A549 (cell line): ENCODE measurements around the gene C2orf69. TPM values are rescaled to one million over a fixed set of nuclear protein-coding genes. Genes with fewer than 3 reads are reported as not detected.
"Not testable (repeated sequence)": the region's sequence is repeated elsewhere in the genome, so short reads cannot be mapped to it uniquely, and the experiment has no call there.

Experiments used
- ATAC-seq, 2 experiments: fragments of 200-7000 bp in 1 of 2; fragments of >200 bp in 1 of 2; cut with Nextera tagmentation in 1 of 2; cut with Tn5 transposase in 1 of 2; 3 replicates each; pipeline versions ENCODE4 v1.8.0 to v1.9.1; 2018 to 2020; ENCODE audit warnings: mild to moderate bottlenecking in 1 of 2, moderate library complexity in 1 of 2
- CTCF ChIA-PET: fragments of 300-600 bp; sonication (Branson Sonifier 250); formaldehyde crosslinking; extraction: SDS; loops from one replicate; lab custom pipeline; 2021; ENCODE audit warnings: antibody characterized with exemption, inconsistent platforms; lab: Yijun Ruan, JAX
- POLR2A ChIA-PET: fragments of 350-600 bp; formaldehyde crosslinking; extraction: SDS; loops from one replicate; lab custom pipeline; 2021; ENCODE audit warnings: antibody characterized with exemption, inconsistent platforms; lab: Yijun Ruan, JAX
- DNase-seq, 2 experiments: peaks; one replicate each; pipeline versions ENCODE4 v3.0.0 to v3.0.0-alpha.2; 2011 to 2016; ENCODE audit warnings: low read depth in 1 of 2, low spot score in 1 of 2
- FAIRE-seq: peaks from 2 replicates; lab custom pipeline; 2011; peaks lifted over from hg19 to GRCh38; lab: Jason Lieb, UNC
- H3K27ac ChIP-seq, 2 experiments: fragments of >200 bp; sonication (Bioruptor Twin); formaldehyde crosslinking; 3 replicates each; pipeline ENCODE4 v1.5.1; 2016 to 2017
- H3K4me1 ChIP-seq: fragments of >200 bp; sonication (Bioruptor Twin); formaldehyde crosslinking; 3 replicates; pipeline ENCODE4 v1.6.1; 2016
- H3K4me2 ChIP-seq: fragments of >200 bp; sonication (Bioruptor Twin); formaldehyde crosslinking; 3 replicates; pipeline ENCODE4 v1.6.1; 2016
- H3K4me3 ChIP-seq: fragments of >200 bp; sonication (Bioruptor Twin); formaldehyde crosslinking; 3 replicates; pipeline ENCODE4 v1.5.1; 2016
- H3K9me3 ChIP-seq: fragments of >200 bp; sonication (Bioruptor Twin); formaldehyde crosslinking; 3 replicates; pipeline ENCODE4 v1.6.1; 2016
- CBX2 ChIP-seq: fragments of 200-600 bp; sonication (generic); IDR thresholded peaks from 2 replicates; pipeline ENCODE4 v1.6.1; 2016; ENCODE audit warnings: low read depth, mild to moderate bottlenecking, borderline replicate concordance
- EHMT2 ChIP-seq: fragments of 200-600 bp; sonication (generic); IDR thresholded peaks from 2 replicates; pipeline ENCODE4 v1.6.1; 2016; ENCODE audit warnings: antibody characterized with exemption, low read depth, mild to moderate bottlenecking, moderate library complexity
- ELK1 ChIP-seq: fragments of 150-350 bp; IDR thresholded peaks from 2 replicates; pipeline ENCODE4 v1.6.1; 2014; ENCODE audit warnings: low read depth, mild to moderate bottlenecking, low read length
- ESRRA ChIP-seq: fragments of 150-350 bp; IDR thresholded peaks from 2 replicates; pipeline ENCODE4 v1.6.1; 2014; ENCODE audit warnings: mild to moderate bottlenecking, low read length, borderline replicate concordance
- FOSL2 ChIP-seq, 2 experiments: fragments of 450-650 bp in 1 of 2; fragments of >200 bp in 1 of 2; sonication (Bioruptor Twin) in 1 of 2; formaldehyde crosslinking; IDR thresholded peaks; 2 replicates each; pipeline versions ENCODE4 v1.5.0 to v1.6.1; 2016 to 2020; ENCODE audit warnings: mild to moderate bottlenecking in 1 of 2, moderate library complexity in 1 of 2
- HES2 ChIP-seq: fragments of >200 bp; sonication (Bioruptor Twin); formaldehyde crosslinking; IDR thresholded peaks from 2 replicates; pipeline ENCODE4 v1.6.1; 2016
- HEYL ChIP-seq: fragments of 250-450 bp; sonication (Bioruptor Pico); IDR thresholded peaks from 2 replicates; pipeline ENCODE4 v1.8.0; 2021; ENCODE audit warnings: mild to moderate bottlenecking, moderate library complexity
- HOXA7 ChIP-seq: fragments of 250-450 bp; sonication (Bioruptor Pico); IDR thresholded peaks from 2 replicates; pipeline ENCODE4 v1.5.0; 2020; ENCODE audit warnings: mild to moderate bottlenecking, moderate library complexity
- HOXB13 ChIP-seq: fragments of 250-450 bp; sonication (Bioruptor Pico); IDR thresholded peaks from 2 replicates; pipeline ENCODE4 v1.5.0; 2020; ENCODE audit warnings: low read depth, mild to moderate bottlenecking, moderate library complexity
- JUN ChIP-seq, 2 experiments: fragments of >200 bp; sonication (Bioruptor Twin); formaldehyde crosslinking; IDR thresholded peaks; 2 replicates in 1 of 2; 3 replicates in 1 of 2; pipeline ENCODE4 v1.6.1; 2016 to 2017
- MAX ChIP-seq: IDR thresholded peaks from 2 replicates; pipeline ENCODE4 v1.6.1; 2012
- MYC ChIP-seq: IDR thresholded peaks from 2 replicates; pipeline ENCODE4 v1.6.1; 2012; ENCODE audit warnings: mild to moderate bottlenecking, inconsistent platforms, low read length, improper control_type of control experiment, borderline replicate concordance
- NFE2L2 ChIP-seq: fragments of 150-350 bp; conservative IDR thresholded peaks from 2 replicates; pipeline ENCODE4 v1.6.1; 2014; ENCODE audit warnings: low read length
- RCOR1 ChIP-seq: fragments of 150-350 bp; IDR thresholded peaks from 2 replicates; pipeline ENCODE4 v1.6.1; 2014; ENCODE audit warnings: antibody characterized with exemption, low read length, low read depth
- TP53 ChIP-seq: fragments of 250-450 bp; sonication (Bioruptor Pico); IDR thresholded peaks from 2 replicates; pipeline ENCODE4 v1.5.0; 2021; ENCODE audit warnings: mild to moderate bottlenecking, moderate library complexity
- ZFP36 ChIP-seq: fragments of 450-650 bp; IDR thresholded peaks from 2 replicates; pipeline ENCODE4 v1.6.1; 2014; ENCODE audit warnings: borderline replicate concordance; ENCODE audit not compliant: partially characterized antibody
- ZSCAN20 ChIP-seq: fragments of 250-450 bp; sonication (Bioruptor Pico); IDR thresholded peaks from 2 replicates; pipeline ENCODE4 v1.8.0; 2022; ENCODE audit warnings: mild to moderate bottlenecking, moderate library complexity
- WGBS: methylation state at CpG from one replicate; pipeline ENCODE4 v1.1.6; 2017; ENCODE audit errors: missing lambda C conversion rate; 5-methylcytosine and 5-hydroxymethylcytosine counted together
- polyA plus RNA-seq, 4 experiments: library from polyadenylated mRNA; depleted of rRNA in 3 of 4; stranded (reverse); fragments of >200 nt; fragmentation: RNase III in 1 of 4; extraction: RNeasy Plus Mini Kit Qiagen cat#74134 plus additional on column Dnase treatment in 1 of 4; gene quantifications; 2 replicates in 3 of 4; 3 replicates in 1 of 4; pipeline ENCODE4 v1.2.3, GENCODE V29; 2011 to 2017

The C2orf69 gene
- polyA plus RNA-seq, 2 of the 4 experiments (the other 2 are of a cell fraction) = 9.3 to 9.9 TPM

- 34% methylated on average over 18 of the region's 18 CpGs for WGBS
- Histone ChIP-seq H3K4me1 (peaks cover 7% of the 10 kb centered on the region; the same call in 2 of the 3 replicates), H3K4me3 (peak overlapping the region; percentile 55), H3K27ac (peak overlapping the region; percentile 73 to 80), H3K9me3 (no peaks in the 10 kb centered on the region), H3K4me2 (peak overlapping the region; percentile 76)
- no peak; a peak in 2 of 6 replicates for ATAC-seq
- DNase-seq = peak in 1 of 2 experiments; percentile 21
- ChIA-PET POLR2A (interaction anchor here (1.1 to 1.3 kb wide), 2 partner anchors 30 to 44 kb away, joined by 3 to 4 read pairs; no protein-coding TSS in a partner anchor), CTCF (interaction anchor here (1.2 kb wide), 1 partner anchor 206 kb away, joined by 3 read pairs; no protein-coding TSS in a partner anchor)
- TF ChIP-seq HOXA7 (CRISPR knock-in tag) (0 out of 2 replicates have a peak, but pooled peaks have one; percentile 27), JUN (IDR thresholded peaks at IDR 0.05) (no peak)
- FAIRE-seq = no peak
These were observed 598 bp upstream of the C2orf69 start for GRCh38 chr2:199910338-199911051.

- DNase-seq = no peak
- no peak for ATAC-seq
- peak overlapping the region; percentile 69 for H3K4me2 ChIP-seq
- CTCF ChIA-PET = interaction anchor here (1.4 kb wide), 1 partner anchor 29 kb away, joined by 3 read pairs; no protein-coding TSS in a partner anchor
- peaks cover 7% of the 10 kb centered on the region; the same call in 2 of the 3 replicates for H3K4me1 ChIP-seq
- POLR2A ChIA-PET = interaction anchor here (0.7 kb wide), 1 partner anchor 15 kb away, joined by 3 read pairs; no protein-coding TSS in a partner anchor
- peak overlapping the region; percentile 55 for H3K4me3 ChIP-seq
- FAIRE-seq = no peak
- 0 out of 2 replicates have a peak, but pooled peaks have one; percentile 23 for TF ChIP-seq MYC
- no peak for TF ChIP-seq HES2
- TF ChIP-seq, all 56 proteins: peak for 1
- under 1% methylated on average over 13 of the region's 13 CpGs for WGBS
- Histone ChIP-seq H3K27ac (peak overlapping the region; percentile 88 to 97), H3K9me3 (peaks cover 4% of the 10 kb centered on the region; the same call in 2 of the 3 replicates)
These were observed 726 bp downstream of the C2orf69 start for GRCh38 chr2:199911877-199912161.

DNA sequence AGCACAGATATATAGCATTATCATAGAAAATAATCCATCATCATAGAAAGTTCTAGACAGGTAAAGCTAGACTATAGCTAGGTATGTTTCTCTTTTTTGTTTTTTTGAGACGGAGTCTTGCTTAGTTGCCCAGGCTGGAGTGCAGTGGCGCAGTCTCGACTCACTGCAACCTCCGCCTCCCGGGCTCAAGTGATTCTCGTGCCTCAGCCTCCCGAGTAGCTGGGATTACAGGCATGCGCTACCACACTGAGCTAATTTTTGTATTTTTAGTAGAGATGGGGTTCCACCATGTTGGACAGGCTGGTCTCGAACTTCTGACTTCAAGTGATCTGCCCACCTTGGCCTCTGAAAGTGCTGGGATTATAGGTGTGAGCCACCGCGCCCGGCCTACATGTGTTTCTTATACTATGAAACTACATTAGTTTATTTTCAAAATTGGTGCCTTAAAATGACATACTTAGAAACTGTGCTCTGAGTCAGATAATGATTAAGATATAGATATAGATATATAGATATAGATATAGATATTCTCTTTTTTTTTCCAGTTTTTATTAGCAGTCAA, 1.5 kb downstream of the C2orf69 start:
- not testable (repeated sequence) for ATAC-seq, FAIRE-seq
- peak overlapping the region; percentile 55 for H3K4me3 ChIP-seq

DNA sequence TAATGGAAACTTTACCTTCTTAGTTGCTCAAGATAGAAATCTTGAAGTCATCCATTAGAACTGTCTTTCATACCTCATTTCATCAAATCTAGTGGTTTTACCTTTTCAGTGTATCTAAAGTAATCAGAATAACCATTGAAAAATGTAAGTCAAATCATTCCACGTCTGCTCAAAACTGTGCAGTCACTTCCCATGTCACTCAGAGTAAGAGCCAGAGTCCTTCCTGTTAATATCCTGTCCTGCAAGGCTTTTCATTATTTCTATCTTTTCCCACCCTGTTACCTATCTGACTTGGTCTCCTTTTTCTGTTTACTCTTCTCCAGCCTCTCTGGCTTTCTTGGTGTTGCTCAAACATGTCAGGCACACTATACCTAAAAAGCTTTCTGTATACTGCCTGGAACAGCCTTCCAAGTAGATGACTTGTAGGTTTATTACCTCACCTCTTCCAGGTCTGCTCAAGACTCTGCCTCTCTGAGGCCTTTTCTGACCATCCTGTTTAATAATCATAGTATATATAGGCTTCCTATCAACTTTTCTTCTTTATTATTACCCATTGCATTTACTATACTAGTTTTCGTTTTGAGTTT, 3.4 kb downstream of the C2orf69 start:
- Histone ChIP-seq H3K4me3 (no peak overlapping the region), H3K4me2 (peak overlapping the region; percentile 51), H3K27ac (no peak overlapping the region), H3K4me1 (peaks cover 7% of the 10 kb centered on the region; the same call in 2 of the 3 replicates)
- DNase-seq = no peak
- POLR2A ChIA-PET = no interaction called here
- ATAC-seq = no peak
- CTCF ChIA-PET = interaction anchor here (0.6 kb wide), 1 partner anchor 639 kb away, joined by 3 read pairs; no protein-coding TSS in a partner anchor
- FAIRE-seq = no peak
- WGBS = 83% methylated on average over 2 of the region's 2 CpGs
- TF ChIP-seq RCOR1 = no peak
- TF ChIP-seq, all 56 proteins: peak for 0
- H3K9me3 ChIP-seq = peaks cover 13% of the 10 kb centered on the region

More for the DNA sequence above, 1.5 kb downstream of the C2orf69 start:
- POLR2A ChIA-PET, H3K4me1 ChIP-seq, DNase-seq: not testable (repeated sequence)
- H3K4me2 ChIP-seq = peak overlapping the region; percentile 69
- H3K9me3 ChIP-seq = peaks cover 12% of the 10 kb centered on the region
- CTCF ChIA-PET = interaction anchor here (1.4 kb wide), 1 partner anchor 30 kb away, joined by 3 read pairs; no protein-coding TSS in a partner anchor
- WGBS = 12% methylated on average over 12 of the region's 12 CpGs
- peak overlapping the region; percentile 88 to 97 for H3K27ac ChIP-seq

DNA sequence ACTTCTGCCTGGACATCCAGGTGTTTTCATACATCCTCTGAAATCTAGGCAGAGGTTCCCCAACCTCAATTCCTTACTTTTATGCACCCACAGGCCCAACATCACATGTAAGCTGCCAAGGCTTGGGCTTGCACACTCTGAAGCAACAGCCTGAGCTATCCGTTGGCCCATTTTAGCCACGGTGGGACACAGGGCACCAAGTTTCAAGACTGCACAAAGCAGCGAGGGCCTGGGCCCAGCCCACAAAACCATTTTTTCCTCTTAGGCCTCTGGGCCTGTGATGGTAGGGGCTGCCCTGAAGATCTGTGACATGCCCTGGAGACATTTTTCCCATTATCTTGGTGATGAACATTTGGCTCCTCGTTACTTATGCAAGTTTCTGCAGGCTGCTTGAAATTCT, 5.9 kb downstream of the C2orf69 start:
- 76% methylated on average over 4 of the region's 4 CpGs for WGBS
- CTCF ChIA-PET = no interaction called here

GRCh38 chr2:199922856-199923255, 11.8 kb downstream of the C2orf69 start:
- ChIA-PET CTCF (interaction anchor here (1.1 to 1.4 kb wide), 2 partner anchors 18 to 70 kb away, joined by 3 to 6 read pairs; no protein-coding TSS in a partner anchor), POLR2A (no interaction called here)
- peak overlapping the region; percentile 50 for H3K4me2 ChIP-seq
- ATAC-seq (peak; percentile 64 to 88; a peak in 5 of 6 replicates), FAIRE-seq (no peak), DNase-seq (peak in 1 of 2 experiments; percentile 35)
- peak overlapping the region in 1 of 2 experiments; percentile 56; a peak in 3 of 6 replicates for H3K27ac ChIP-seq
- H3K4me3 ChIP-seq = no peak overlapping the region
- H3K4me1 ChIP-seq = peaks cover 19% of the 10 kb centered on the region; the same call in 2 of the 3 replicates
- no peaks in the 10 kb centered on the region for H3K9me3 ChIP-seq
- 57% methylated on average over 5 of the region's 5 CpGs for WGBS
- TF ChIP-seq EHMT2 (no peak), HOXA7 (CRISPR knock-in tag) (no peak), CBX2 (no peak), HEYL (no peak), MYC (no peak), NFE2L2 (no peak), TP53 (no peak), HOXB13 (CRISPR knock-in tag) (no peak), MAX (no peak), ESRRA (no peak), ELK1 (no peak), ZSCAN20 (CRISPR knock-in tag) (no peak)

More for the DNA sequence above, 5.9 kb downstream of the C2orf69 start:
- peak; percentile 92 for TF ChIP-seq ZFP36
- no peak for TF ChIP-seq FOSL2 (IDR thresholded peaks at IDR 0.05)
- TF ChIP-seq FOSL2 (CRISPR knock-in tag; IDR thresholded peaks at IDR 0.05) = no peak
- peaks cover 13% of the 10 kb centered on the region for H3K9me3 ChIP-seq
- no peak overlapping the region for H3K4me3 ChIP-seq
- POLR2A ChIA-PET = no interaction called here
- no peak for ATAC-seq
- H3K4me2 ChIP-seq = no peak overlapping the region
- peaks cover 7% of the 10 kb centered on the region; the same call in 2 of the 3 replicates for H3K4me1 ChIP-seq
- H3K27ac ChIP-seq = no peak overlapping the region
- no peak for FAIRE-seq
- DNase-seq = no peak
